ENCODE data around the gene KIAA0930. TPM values are rescaled to one million over a fixed set of nuclear protein-coding genes. Genes with fewer than 3 reads are reported as not detected.

The KIAA0930 gene
- total RNA-seq, 2 experiments from 2014 or later: 13.3 to 17.8 TPM

DNA sequence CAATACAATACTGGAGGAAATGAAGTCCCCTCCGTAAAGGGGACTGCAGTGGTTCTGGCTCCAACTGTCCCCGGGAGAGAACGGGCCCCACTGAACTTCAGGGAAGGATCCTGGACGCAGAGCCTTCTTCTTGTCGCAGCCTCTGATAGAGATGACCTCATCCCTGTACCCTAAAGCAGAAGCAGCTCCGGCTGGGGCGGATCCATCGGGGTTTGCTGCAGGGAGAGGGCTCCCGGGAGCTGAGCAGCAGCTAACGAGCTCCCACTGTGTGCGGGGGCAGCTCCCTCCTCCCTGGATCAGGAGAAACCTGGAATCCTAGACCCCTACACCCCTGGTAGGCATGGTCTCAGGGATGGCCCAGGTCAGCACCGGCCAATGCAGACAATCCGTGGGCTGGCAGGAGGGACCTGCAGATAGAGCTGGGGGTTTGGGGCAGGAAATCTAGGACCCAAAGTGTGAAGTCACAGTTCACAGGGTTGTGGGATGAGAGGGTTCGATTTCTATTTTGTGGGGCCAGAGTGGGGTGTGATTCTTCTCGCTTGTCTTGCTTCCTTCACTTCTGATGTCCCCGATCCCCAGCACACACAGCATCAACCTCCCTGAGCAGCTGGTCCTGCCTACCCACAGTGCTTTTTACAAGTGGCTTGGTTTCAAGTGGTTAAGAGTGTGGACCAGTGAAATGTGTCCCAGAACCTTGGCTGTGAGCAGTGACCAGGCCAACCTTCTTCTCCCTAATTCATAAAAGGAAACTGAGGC lies 12.9 kb downstream of the KIAA0930 start:
- H3K9me3 Mint-ChIP-seq: no peaks in the 10 kb centered on the region
- DNase-seq: no peak
- peaks cover under 1% of the 10 kb centered on the region for H3K4me1 Mint-ChIP-seq
- ChIA-PET CTCF (no interaction called here), POLR2A (no interaction called here)
- no peaks in the 10 kb centered on the region for H3K27me3 Mint-ChIP-seq
- H3K4me3 Mint-ChIP-seq: no peak overlapping the region
- no peaks in the 10 kb centered on the region for H3K36me3 Mint-ChIP-seq (ENCODE audit: low read depth)
- H3K27ac Mint-ChIP-seq: no peak overlapping the region

DNA sequence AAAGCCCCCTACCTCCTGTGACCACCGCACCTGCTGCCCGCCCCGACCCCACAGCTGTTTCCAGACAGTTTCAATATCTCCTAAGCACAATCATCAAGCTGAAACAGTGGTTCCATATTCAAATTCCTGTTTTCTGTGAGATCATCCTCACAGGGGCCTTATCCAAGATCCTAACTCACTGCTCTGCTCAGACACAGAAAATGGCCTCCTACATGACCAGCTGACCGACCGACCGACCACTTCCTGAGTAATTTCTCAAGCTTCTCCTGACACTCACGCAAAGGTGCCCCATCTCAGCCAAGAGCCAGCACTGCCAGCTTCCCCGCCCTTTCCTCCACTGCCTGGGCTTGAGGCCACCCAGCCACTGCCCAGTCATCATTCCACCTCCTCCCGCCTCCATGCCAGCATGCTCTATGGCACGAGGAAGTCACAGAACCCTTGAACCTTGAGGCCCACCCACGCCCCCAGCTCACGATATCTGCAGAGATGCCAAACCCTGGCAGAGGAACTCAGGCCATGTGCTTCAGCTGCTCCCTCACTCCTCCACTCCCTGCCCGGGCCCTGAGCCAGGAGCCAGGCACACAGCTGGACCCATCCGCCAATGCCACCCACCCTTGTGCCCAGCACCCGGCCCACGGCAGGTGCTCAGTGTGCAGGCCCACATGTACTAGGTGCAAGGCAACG lies 14.0 kb downstream of the KIAA0930 start:
- ChIA-PET POLR2A (no interaction called here), CTCF (interaction anchor here (0.8 kb wide), 1 partner anchor 21 kb away, joined by 6 read pairs; no protein-coding TSS in a partner anchor)
- DNase-seq: no peak
- no peak overlapping the region for H3K4me3 Mint-ChIP-seq
- H3K9me3 Mint-ChIP-seq: no peaks in the 10 kb centered on the region
- H3K4me1 Mint-ChIP-seq: peaks cover 2% of the 10 kb centered on the region
- H3K36me3 Mint-ChIP-seq (ENCODE audit: low read depth): no peaks in the 10 kb centered on the region
- no peak overlapping the region for H3K27ac Mint-ChIP-seq
- no peaks in the 10 kb centered on the region for H3K27me3 Mint-ChIP-seq

DNA sequence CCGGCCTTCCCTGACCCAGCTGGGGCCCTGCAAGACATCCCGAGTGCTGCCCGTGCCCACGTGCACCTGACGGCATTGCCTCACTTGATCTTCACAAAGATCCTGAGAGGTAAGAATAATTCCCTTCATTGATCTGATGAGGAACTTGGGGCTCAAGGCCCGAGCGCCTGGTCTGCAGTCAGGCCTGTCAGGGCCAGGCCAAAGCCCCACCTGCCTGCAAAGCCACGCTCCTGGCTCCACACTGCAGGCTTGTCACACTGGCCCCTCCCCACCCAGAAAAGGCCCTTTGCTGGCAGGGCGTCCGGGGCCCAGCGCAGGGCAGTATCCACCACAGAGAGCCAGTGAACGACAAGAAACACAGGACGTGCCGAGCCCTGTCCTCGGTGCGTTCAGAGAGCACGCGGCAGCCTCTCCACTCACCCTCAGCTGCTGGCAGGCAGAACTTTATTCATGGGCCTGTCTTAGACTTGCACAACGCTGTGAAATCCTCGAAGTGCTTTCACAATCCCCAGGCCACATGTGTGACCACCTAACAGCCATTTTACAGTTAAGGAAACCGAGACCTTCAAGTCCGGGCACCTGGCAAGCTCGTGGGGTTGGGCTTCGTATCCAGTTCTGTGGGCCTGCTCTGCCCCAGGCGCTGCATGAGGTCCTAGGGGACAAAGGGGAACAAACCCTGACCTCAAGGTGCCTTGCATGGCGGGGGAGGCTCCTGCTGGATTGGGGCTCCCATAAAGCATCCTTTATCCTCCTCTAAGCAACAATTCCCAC lies 14.8 kb downstream of the KIAA0930 start:
- H3K4me1 Mint-ChIP-seq: peaks cover 2% of the 10 kb centered on the region
- no peak overlapping the region for H3K4me3 Mint-ChIP-seq
- ChIA-PET CTCF (interaction anchor here (0.8 kb wide), 1 partner anchor 20 kb away, joined by 6 read pairs; no protein-coding TSS in a partner anchor), POLR2A (no interaction called here)
- no peaks in the 10 kb centered on the region for H3K36me3 Mint-ChIP-seq (ENCODE audit: low read depth)
- H3K27ac Mint-ChIP-seq: no peak overlapping the region
- no peaks in the 10 kb centered on the region for H3K9me3 Mint-ChIP-seq
- H3K27me3 Mint-ChIP-seq: no peaks in the 10 kb centered on the region
- no peak for DNase-seq

DNA sequence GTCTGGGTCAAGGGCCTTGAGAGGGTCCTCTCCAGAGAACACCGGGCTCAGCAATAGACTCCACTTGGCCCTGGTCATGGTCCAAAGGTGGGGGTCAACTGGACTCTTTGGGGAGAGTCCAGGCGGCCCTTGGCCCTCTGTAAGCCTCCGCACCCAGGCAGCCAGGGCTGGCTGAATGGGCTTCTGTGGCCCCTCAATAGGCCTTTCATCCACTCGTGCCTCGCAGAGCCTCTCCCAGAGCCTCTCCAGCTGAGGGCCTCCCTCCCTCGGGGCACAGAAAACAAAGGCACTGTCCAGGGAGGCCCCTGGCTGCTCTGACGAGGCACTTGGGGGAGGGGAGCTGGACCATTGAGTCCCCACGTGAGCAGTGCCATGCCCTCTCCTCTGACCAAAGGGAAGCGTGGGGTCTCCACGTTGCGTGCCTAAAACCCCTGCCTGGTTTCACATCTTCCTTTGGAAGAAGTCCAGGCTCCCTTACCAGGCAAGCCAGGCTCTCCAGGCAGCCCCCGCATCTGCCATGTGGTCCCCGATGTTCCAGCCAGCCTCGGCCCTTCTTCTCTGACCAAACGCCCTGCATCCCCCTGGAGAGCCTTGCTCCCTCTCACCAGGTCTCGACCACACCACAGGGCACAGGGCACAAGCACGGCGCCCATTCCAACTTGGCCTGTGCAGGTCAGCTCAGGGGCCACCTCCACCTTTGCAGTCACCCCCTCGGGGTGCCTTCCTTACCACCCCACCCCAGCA lies 15.5 kb downstream of the KIAA0930 start:
- Mint-ChIP-seq H3K27me3 (no peaks in the 10 kb centered on the region), H3K27ac (no peak overlapping the region), H3K9me3 (no peaks in the 10 kb centered on the region), H3K36me3 (ENCODE audit: low read depth) (no peaks in the 10 kb centered on the region), H3K4me1 (peaks cover 2% of the 10 kb centered on the region), H3K4me3 (no peak overlapping the region)
- ChIA-PET CTCF (no interaction called here), POLR2A (no interaction called here)
- no peak for DNase-seq

DNA sequence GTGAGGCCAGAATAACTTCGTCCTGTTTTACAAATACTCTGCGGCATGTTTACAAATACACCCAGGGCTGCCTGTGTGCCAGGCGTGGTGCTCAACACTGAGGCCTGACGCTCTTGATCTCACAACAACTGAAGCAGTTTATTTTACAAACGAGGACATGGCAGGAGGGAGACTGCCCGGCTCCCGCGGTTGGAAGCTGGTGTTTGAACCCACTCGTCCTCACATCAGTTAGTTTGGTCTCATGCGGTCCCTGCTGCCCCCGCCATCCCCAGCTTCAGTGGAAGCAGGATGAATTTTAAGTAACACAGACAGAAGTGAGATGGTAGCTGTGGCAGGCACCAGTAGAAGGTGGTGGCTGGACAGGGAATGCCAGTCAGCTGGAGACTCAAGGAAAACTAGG lies 16.4 kb downstream of the KIAA0930 start:
- no peak for DNase-seq
- Mint-ChIP-seq H3K36me3 (ENCODE audit: low read depth) (no peaks in the 10 kb centered on the region), H3K27me3 (no peaks in the 10 kb centered on the region), H3K9me3 (no peaks in the 10 kb centered on the region), H3K4me1 (peaks cover 2% of the 10 kb centered on the region), H3K4me3 (no peak overlapping the region), H3K27ac (no peak overlapping the region)
- POLR2A ChIA-PET: no interaction called here
- CTCF ChIA-PET: no interaction called here

DNA sequence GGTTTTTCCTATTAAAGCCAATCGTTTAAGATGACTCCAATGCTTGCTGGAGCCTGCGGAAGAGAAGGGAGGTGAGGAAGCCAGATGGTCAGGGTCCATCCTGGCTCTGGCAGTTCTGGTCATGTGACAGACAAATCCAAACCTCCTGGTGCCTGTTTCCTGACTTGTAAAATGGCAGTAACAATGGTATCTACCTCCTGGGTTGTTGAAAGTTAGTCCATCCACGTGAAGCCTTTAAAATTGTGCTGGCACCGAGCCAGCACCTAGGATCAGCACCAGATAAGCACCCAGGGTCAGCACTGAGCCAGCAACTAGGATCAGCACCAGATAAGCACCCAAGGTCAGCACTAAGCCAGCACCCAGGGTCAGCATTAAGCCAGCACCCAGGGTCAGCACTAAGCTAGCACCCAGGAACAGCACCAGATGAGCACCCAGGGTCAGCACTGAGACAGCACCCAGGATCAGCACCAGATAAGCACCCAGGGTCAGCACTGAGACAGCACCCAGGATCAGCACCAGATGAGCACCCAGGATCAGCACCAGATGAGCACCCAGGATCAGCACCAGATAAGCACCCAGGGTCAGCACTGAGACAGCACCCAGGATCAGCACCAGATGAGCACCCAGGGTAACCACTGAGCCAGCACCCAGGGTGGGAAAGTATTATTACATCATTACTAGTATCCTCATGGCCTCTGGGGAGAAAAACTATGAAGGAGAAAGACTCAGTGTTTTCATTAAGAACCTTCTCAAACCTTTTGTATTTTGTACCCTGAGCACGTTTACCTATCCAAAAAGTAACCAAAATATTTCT lies 17.2 kb downstream of the KIAA0930 start:
- ChIA-PET POLR2A (no interaction called here), CTCF (no interaction called here)
- no peak overlapping the region for H3K27ac Mint-ChIP-seq
- H3K4me3 Mint-ChIP-seq: no peak overlapping the region
- no peak for DNase-seq
- peaks cover 2% of the 10 kb centered on the region for H3K4me1 Mint-ChIP-seq
- H3K36me3 Mint-ChIP-seq (ENCODE audit: low read depth): no peaks in the 10 kb centered on the region
- no peaks in the 10 kb centered on the region for H3K27me3 Mint-ChIP-seq
- no peaks in the 10 kb centered on the region for H3K9me3 Mint-ChIP-seq

DNA sequence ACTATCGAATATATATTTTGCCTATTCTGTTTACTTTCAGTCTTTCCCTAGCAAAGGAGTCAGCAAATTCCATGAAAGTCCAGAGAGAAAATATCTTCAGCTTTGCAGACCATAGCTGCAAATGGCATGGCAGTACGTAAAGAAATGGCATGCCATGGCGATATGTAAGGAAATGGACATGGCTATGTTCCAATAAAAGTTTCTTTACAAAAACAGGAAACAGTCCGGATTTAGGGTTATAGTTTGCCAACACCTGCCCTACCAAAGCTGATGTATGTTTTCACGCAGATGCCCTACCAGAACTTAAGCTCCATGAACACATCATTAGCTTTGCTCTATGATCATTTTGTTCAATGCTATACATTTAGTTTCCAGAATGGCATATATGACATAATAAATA lies 19.5 kb downstream of the KIAA0930 start:
- Mint-ChIP-seq H3K9me3 (no peaks in the 10 kb centered on the region), H3K4me3 (no peak overlapping the region), H3K4me1 (peaks cover 2% of the 10 kb centered on the region), H3K27ac (no peak overlapping the region), H3K27me3 (no peaks in the 10 kb centered on the region), H3K36me3 (ENCODE audit: low read depth) (no peaks in the 10 kb centered on the region)
- POLR2A ChIA-PET: no interaction called here
- DNase-seq: no peak
- CTCF ChIA-PET: interaction anchor here (1.0 kb wide), 1 partner anchor 11 kb away, joined by 3 read pairs; no protein-coding TSS in a partner anchor

DNA sequence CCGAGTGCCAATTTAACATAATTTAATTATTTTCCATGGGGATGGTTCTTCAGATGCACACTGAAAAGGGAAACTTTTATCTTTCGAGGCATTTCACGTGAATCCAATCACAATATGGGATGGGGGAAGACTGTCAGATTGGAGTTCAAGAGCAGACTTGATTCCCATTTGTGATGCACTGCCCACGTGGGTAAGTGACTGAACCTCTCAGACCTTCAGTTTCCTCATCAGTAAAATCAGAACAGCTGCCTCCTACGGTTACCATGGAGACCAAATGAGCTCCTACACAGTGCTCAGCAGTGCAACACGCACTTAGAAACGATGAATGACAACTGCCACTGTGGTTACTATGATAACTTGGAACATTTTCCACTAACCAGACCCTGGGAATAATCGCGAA lies 21.7 kb downstream of the KIAA0930 start:
- ChIA-PET CTCF (interaction anchor here (1.0 kb wide), 1 partner anchor 10 kb away, joined by 3 read pairs; no protein-coding TSS in a partner anchor), POLR2A (no interaction called here)
- no peak overlapping the region for H3K4me3 Mint-ChIP-seq
- H3K36me3 Mint-ChIP-seq (ENCODE audit: low read depth): no peaks in the 10 kb centered on the region
- DNase-seq: peak; percentile 20
- no peak overlapping the region for H3K27ac Mint-ChIP-seq
- no peaks in the 10 kb centered on the region for H3K9me3 Mint-ChIP-seq
- no peaks in the 10 kb centered on the region for H3K27me3 Mint-ChIP-seq
- peaks cover 2% of the 10 kb centered on the region for H3K4me1 Mint-ChIP-seq

DNA sequence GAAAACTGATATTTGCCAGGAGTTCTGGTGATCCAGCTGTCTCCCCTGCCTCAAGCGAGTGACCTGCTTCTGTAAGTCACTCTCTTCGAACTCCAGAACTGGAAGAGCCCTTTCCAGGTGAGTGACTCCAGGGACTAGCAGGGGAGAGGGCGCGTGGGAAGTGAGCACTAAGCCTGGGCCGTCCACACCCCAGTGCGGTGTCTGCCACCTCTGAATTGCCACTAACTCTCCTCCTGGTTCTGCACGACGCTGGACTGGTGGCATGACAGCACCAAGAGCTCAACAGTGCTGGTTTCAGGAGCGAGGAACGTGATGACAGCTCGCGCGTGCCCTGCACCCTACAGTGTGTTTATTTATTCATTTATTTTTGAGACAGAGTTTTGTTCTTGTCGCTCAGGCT lies 22.9 kb downstream of the KIAA0930 start:
- Mint-ChIP-seq H3K4me3 (no peak overlapping the region), H3K27me3 (no peaks in the 10 kb centered on the region), H3K9me3 (no peaks in the 10 kb centered on the region), H3K4me1 (peaks cover 1% of the 10 kb centered on the region), H3K36me3 (ENCODE audit: low read depth) (no peaks in the 10 kb centered on the region), H3K27ac (no peak overlapping the region)
- POLR2A ChIA-PET: no interaction called here
- CTCF ChIA-PET: interaction anchor here (1.0 to 1.2 kb wide), 2 partner anchors 9 to 20 kb away, joined by 3 read pairs; no protein-coding TSS in a partner anchor
- DNase-seq: no peak

DNA sequence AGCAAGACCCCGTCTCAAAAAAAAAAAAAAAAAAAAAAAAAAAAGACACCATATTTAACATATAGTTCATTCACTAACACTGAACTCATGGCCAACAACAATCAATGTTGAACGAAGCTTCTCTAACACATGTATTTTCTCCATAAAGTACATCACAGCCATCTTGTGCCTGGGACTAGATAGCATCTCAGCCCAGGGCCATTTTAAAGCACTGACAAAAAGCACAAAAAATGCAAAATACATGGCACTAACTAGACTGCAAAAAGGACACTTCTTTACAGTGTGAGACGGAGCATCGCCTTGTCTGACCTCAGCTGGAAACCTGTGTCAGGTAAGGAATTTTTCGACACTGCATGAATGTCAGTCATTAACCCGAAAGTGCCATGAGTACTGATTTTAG lies 23.3 kb downstream of the KIAA0930 start:
- no peaks in the 10 kb centered on the region for H3K4me1 Mint-ChIP-seq
- ChIA-PET CTCF (interaction anchor here (1.2 kb wide), 1 partner anchor 19 kb away, joined by 3 read pairs; no protein-coding TSS in a partner anchor), POLR2A (no interaction called here)
- DNase-seq: no peak
- no peaks in the 10 kb centered on the region for H3K36me3 Mint-ChIP-seq (ENCODE audit: low read depth)
- H3K27me3 Mint-ChIP-seq: no peaks in the 10 kb centered on the region
- H3K27ac Mint-ChIP-seq: no peak overlapping the region
- no peaks in the 10 kb centered on the region for H3K9me3 Mint-ChIP-seq
- H3K4me3 Mint-ChIP-seq: no peak overlapping the region

DNA sequence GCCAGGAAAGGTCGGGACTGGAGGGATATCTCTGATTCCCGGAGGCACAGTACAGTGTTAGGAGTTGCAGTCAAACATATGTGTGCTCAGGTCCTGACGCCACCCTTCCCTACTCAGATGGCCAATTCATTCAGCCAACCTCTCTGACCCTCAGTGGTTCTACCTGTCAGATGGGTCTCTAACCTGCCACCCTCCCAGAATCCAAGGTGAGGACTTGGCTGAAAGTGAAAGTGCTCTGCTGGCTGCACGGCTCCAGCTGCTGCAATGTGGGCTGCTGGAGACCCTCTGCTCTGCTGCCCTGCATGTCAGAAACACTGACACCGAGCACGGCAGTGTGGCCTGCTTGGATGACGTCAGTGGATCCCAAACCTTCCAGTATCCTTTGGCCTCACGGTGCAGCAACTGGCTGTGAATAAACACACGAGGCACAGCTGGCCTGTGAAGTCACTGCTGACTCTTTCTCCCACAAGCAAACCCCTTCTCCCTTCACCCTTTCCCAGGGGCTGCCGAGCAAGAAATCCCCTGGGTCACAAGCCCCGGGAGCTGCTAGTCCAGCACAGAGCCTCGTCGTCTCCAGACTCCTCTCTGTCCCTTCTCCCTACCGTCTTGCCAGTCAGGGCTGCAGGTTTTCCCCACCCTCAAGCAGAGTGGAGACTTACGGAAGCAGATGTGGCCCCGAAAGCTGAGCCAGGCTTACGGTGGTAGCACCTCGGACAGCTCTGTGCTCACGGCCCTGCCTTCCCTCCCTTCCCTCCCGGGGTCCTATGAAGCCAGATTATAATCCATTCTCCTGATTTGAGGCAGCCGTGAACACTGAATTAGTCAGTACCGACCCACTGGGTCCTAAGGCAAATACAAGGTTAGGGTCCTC lies 24.3 kb downstream of the KIAA0930 start:
- Mint-ChIP-seq H3K27ac (no peak overlapping the region), H3K9me3 (no peaks in the 10 kb centered on the region), H3K4me1 (no peaks in the 10 kb centered on the region), H3K36me3 (ENCODE audit: low read depth) (no peaks in the 10 kb centered on the region), H3K4me3 (no peak overlapping the region), H3K27me3 (no peaks in the 10 kb centered on the region)
- ChIA-PET CTCF (no interaction called here), POLR2A (no interaction called here)
- DNase-seq: no peak

Data from activated CD4-positive, alpha-beta T cell treated with anti-CD3 and anti-CD28 coated beads, Interleukin-2, amount 10 ng/mL, durations not matched to agents 7 days and 5 days (primary cell).